ENCODE measurements around the gene OMP. TPM values are rescaled to one million over a fixed set of nuclear protein-coding genes. Genes with fewer than 3 reads are reported as not detected.
A peak's percentile ranks its signal among the peaks of the same experiment; 100 is the strongest.

The OMP gene
- total and polyA plus RNA-seq, 8 donors: 0.61 to 0.78 (median 0.69) TPM; not detected in 5

DNA sequence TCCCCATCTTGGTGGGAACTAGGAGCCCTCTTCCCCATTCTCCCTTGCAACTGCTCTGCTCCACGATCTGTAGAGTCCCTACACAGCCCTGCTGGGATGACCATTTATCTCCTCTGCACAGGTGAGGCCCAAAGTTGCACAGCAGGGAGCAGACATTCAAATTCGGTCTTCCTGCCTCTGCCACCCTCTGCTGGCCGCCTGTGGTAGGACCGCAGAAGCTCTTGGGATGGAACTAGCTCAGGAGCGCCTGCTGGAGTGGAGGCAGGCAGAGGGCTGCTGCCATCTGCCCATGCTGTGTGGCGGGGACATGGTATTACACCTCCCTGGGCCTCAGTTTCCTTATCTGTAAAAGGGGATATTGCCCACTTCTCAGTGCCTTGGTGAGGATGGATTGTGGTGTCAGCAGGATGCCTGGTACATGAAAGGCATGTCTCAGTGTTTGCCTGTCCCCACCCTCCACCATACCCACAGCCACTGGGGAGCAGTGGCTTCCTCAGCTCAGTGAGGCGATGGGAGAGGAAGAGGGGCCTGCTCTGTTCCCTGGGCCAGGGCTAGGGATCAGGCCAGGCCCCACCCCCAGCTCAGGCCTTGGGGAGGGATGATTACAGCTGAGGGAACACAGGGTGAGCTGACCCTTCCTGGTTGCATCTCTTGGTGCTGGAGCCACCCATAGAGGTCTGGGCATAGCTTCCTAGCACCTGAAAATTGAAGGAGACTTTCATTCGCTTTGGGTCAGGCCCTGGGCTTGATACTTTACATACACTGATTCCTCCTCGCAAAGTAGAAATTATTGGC, 11.3 kb upstream of the OMP start:
- DNase-seq (peak; percentile 73 to 93 (median 86)), FAIRE-seq (no peak), ATAC-seq (peak; percentile 61 to 86 (median 83))
- Histone ChIP-seq H3K4me1 (peaks cover 0 to 30% (median 24%) of the 10 kb centered on the region in 3 donors), H3K36me3 (no peaks in the 10 kb centered on the region), H3K9me3 (no peaks in the 10 kb centered on the region), H3K4me3 (no peak overlapping the region), H3K27ac (no peak overlapping the region), H3K27me3 (no peaks in the 10 kb centered on the region)
- intact Hi-C loops (cut with DNase I): loop anchor here in 1 of 3 donors (5.0 kb wide), 1 partner anchor 39 kb away; no protein-coding TSS in a partner anchor
- TF ChIP-seq CTCF (IDR thresholded peaks at IDR 0.05): peak; percentile 85 to 94 (median 91)
- 25 to 27% methylated on average over 9 of the region's 9 CpGs for WGBS, 2 donors

DNA sequence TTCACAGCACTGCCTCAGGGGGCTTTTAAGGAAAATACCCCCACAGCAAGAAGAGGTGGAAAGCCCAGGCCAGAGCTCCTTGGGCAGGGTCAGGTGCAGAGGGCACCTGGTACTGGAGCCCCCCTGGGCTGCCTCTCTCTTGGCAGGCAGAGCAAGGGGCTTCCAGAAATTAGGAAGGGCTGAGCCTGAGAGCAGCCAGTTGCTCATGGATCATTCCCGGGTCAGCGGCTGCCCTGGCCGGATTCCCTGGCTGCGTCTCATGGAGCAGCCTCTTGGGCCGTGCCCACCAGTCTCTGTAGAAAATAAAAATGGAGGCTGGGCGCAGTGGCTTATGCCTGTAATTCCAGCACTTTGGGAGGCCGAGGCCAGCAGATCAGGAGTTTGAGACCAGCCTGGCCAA, 10.3 kb upstream of the OMP start:
- Histone ChIP-seq H3K36me3 (no peaks in the 10 kb centered on the region), H3K4me1 (peaks cover 0 to 20% (median 15%) of the 10 kb centered on the region in 3 donors), H3K27ac (no peak overlapping the region), H3K9me3 (no peaks in the 10 kb centered on the region), H3K27me3 (no peaks in the 10 kb centered on the region), H3K4me3 (no peak overlapping the region)
- WGBS, 2 donors: 71 to 81% methylated on average over 7 of the region's 7 CpGs
- intact Hi-C loops (cut with DNase I): loop anchor here in 1 of 3 donors (5.0 kb wide), 1 partner anchor 40 kb away; no protein-coding TSS in a partner anchor
- ATAC-seq (no peak), DNase-seq (peak in 2 of 6 donors; percentile 45 to 47), FAIRE-seq (no peak)
- TF ChIP-seq CTCF (IDR thresholded peaks at IDR 0.05): no peak

GRCh38 chr11:77093056-77093891, 9.4 kb upstream of the OMP start:
- TF ChIP-seq CTCF (IDR thresholded peaks at IDR 0.05): no peak
- whole genome bisulfite sequencing, 2 donors: 87 to 88% methylated on average over 30 to 33 of the region's 33 CpGs
- no peaks in the 10 kb centered on the region for H3K27me3 ChIP-seq
- DNase-seq: peak in 3 of 6 donors; percentile 25 to 65 (median 54)
- H3K36me3 ChIP-seq: no peaks in the 10 kb centered on the region
- intact Hi-C loops (cut with DNase I): loop anchor here in 1 of 3 donors (5.0 kb wide), 1 partner anchor 41 kb away; no protein-coding TSS in a partner anchor
- no peak overlapping the region for H3K4me3 ChIP-seq
- no peak for ATAC-seq
- FAIRE-seq: no peak
- H3K27ac ChIP-seq: no peak overlapping the region
- no peaks in the 10 kb centered on the region for H3K9me3 ChIP-seq
- H3K4me1 ChIP-seq: peaks cover 0 to 11% (median 7%) of the 10 kb centered on the region in 3 donors

DNA sequence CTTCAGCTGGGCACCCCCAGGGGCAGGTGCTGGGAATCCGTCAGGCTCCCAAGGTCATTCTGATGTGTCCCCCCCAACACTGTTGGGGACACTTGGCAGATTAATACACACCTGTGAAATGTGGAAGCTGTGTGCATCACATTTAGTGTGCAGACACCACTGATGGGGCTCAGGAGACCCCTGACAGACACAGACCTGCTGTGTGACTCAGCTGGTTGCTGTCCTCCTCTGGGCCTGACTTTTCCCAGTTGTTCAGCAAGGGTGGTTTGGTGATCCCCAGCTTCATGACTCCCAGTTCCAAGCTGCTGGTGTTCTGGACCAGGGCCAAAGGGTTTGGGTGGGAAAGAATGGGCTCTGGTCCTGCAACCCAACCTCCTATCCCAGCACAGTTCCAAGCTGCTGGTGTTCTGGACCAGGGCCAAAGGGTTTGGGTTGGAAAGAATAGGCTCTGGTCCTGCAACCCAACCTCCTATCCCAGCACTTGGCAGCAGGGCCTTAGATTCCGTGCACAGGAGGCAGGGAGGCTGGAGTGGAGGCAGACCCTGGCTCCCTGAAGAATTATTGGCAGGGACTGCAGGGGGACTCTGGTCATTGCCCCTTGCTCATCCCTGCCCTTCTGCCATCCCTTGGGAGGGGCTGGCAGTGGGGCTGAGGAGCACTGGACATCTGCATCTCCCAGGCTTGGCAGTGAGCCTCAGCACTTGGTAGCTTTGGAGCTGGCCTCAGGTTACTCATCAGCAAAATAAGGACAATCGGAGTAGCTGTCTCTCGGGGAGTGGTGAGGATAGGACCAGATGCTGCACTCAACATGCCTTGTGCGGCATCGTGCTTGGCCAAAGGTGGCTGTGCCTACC, 8.4 kb upstream of the OMP start:
- FAIRE-seq (no peak), ATAC-seq (no peak), DNase-seq (peak in 3 of 6 donors; percentile 22 to 33 (median 31))
- peaks cover 0 to 1% (median 0%) of the 10 kb centered on the region in 3 donors for H3K4me1 ChIP-seq
- intact Hi-C loops (cut with DNase I): loop anchor here in 1 of 3 donors (5.0 kb wide), 1 partner anchor 42 kb away; no protein-coding TSS in a partner anchor
- no peaks in the 10 kb centered on the region for H3K27me3 ChIP-seq
- WGBS, 2 donors: 90% methylated on average over 6 of the region's 6 CpGs
- no peak overlapping the region for H3K4me3 ChIP-seq
- H3K27ac ChIP-seq: no peak overlapping the region
- no peak for TF ChIP-seq CTCF (IDR thresholded peaks at IDR 0.05)
- no peaks in the 10 kb centered on the region for H3K36me3 ChIP-seq
- no peaks in the 10 kb centered on the region for H3K9me3 ChIP-seq
